H1 (cell line): ENCODE results near the gene TMEM17. TPM values are rescaled to one million over a fixed set of nuclear protein-coding genes. Genes with fewer than 3 reads are reported as not detected.

ENCODE experiments used
- CTCF ChIA-PET: fragments of 300-600 bp; sonication (Branson Sonifier 250); formaldehyde crosslinking; loops from one replicate; lab custom pipeline; 2021; ENCODE audit not compliant: partially characterized antibody; lab: Charles Lee
- POLR2A ChIA-PET: fragments of 300-600 bp; sonication (Branson Sonifier 250); formaldehyde crosslinking; loops from one replicate; lab custom pipeline; 2021; ENCODE audit warnings: inconsistent platforms; ENCODE audit not compliant: partially characterized antibody; lab: Charles Lee
- DNase-seq, 2 experiments: peaks; one replicate each; pipeline versions ENCODE4 v3.0.0 to v3.0.0-alpha.2; 2010 to 2022; ENCODE audit warnings: low spot score in 2 of 2, low read depth in 1 of 2, mixed read lengths in 1 of 2
- FAIRE-seq: peaks from 2 replicates; lab custom pipeline; 2011; peaks lifted over from hg19 to GRCh38; lab: Jason Lieb, UNC
- H2AFZ ChIP-seq: 2 replicates; pipeline ENCODE4 v1.8.1; 2012; ENCODE audit warnings: low read length, inconsistent platforms
- H2AK5ac ChIP-seq: 2 replicates; pipeline ENCODE4 v1.6.1; 2013; ENCODE audit warnings: low read depth, low read length
- H2BK120ac ChIP-seq: replicated peaks from 2 replicates; pipeline ENCODE3; 2013; ENCODE audit warnings: low read depth, low read length, inconsistent platforms
- H2BK12ac ChIP-seq: 2 replicates; pipeline ENCODE4 v1.6.1; 2013; ENCODE audit warnings: low read depth, low read length
- H2BK15ac ChIP-seq: 2 replicates; pipeline ENCODE4 v1.6.1; 2013; ENCODE audit warnings: low read length
- H2BK20ac ChIP-seq: 2 replicates; pipeline ENCODE4 v1.6.1; 2013; ENCODE audit warnings: low read length
- H2BK5ac ChIP-seq: 2 replicates; pipeline ENCODE4 v1.6.1; 2013; ENCODE audit warnings: low read depth, low read length
- H3K14ac ChIP-seq: 2 replicates; pipeline ENCODE4 v1.6.1; 2013; ENCODE audit warnings: inconsistent platforms; ENCODE audit not compliant: insufficient read length
- H3K18ac ChIP-seq: 2 replicates; pipeline ENCODE4 v1.6.1; 2013; ENCODE audit warnings: low read length; ENCODE audit errors: extremely low read depth
- H3K23ac ChIP-seq: 2 replicates; pipeline ENCODE4 v1.6.1; 2013; ENCODE audit warnings: inconsistent platforms; ENCODE audit not compliant: insufficient read length
- H3K23me2 ChIP-seq: 2 replicates; pipeline ENCODE4 v1.6.1; 2013; ENCODE audit warnings: low read depth, low read length
- H3K27ac ChIP-seq: 2 replicates; pipeline ENCODE4 v1.6.1; 2011; ENCODE audit warnings: low read depth, low read length, inconsistent platforms
- H3K27me3 ChIP-seq, 4 experiments: replicated peaks in 1 of 4; 1 replicate in 1 of 4; 2 replicates in 3 of 4; pipeline versions ENCODE4 v1.6.1 to v1.8.1; 2011 to 2013; ENCODE audit warnings: low read length in 3 of 4, mild to moderate bottlenecking in 3 of 4, inconsistent platforms in 2 of 4, mixed read lengths in 2 of 4, moderate library complexity in 1 of 4; ENCODE audit not compliant: control insufficient read depth in 3 of 4, insufficient read depth in 3 of 4; ENCODE audit errors: extremely low read depth in 1 of 4
- H3K36me3 ChIP-seq, 4 experiments: 2 replicates each; pipeline versions ENCODE4 v1.6.1 to v1.8.1; 2011 to 2013; ENCODE audit warnings: mild to moderate bottlenecking in 4 of 4, low read length in 3 of 4, moderate library complexity in 2 of 4, control low read depth in 1 of 4, inconsistent platforms in 1 of 4; ENCODE audit not compliant: insufficient read depth in 4 of 4, control insufficient read depth in 2 of 4
- H3K4ac ChIP-seq: replicated peaks from 2 replicates; pipeline ENCODE3; 2013; ENCODE audit warnings: low read length, low read depth, mixed read lengths, inconsistent platforms; ENCODE audit not compliant: insufficient read length
- H3K4me1 ChIP-seq, 4 experiments: replicated peaks in 1 of 4; 1 replicate in 1 of 4; 2 replicates in 3 of 4; pipeline versions ENCODE4 v1.6.1 to v1.8.1; 2011 to 2013; ENCODE audit warnings: low read length in 3 of 4, inconsistent platforms in 2 of 4, mixed read lengths in 1 of 4; ENCODE audit not compliant: insufficient read depth in 4 of 4, control insufficient read depth in 3 of 4
- H3K4me2 ChIP-seq, 2 experiments: 2 replicates each; pipeline versions ENCODE4 v1.6.1 to v1.8.1; 2011 to 2013; ENCODE audit warnings: low read depth in 2 of 2, low read length in 2 of 2, control low read depth in 1 of 2, inconsistent platforms in 1 of 2, mild to moderate bottlenecking in 1 of 2; ENCODE audit not compliant: insufficient read depth in 1 of 2
- H3K4me3 ChIP-seq, 4 experiments: fragments of 200-600, 300-600 bp in 1 of 4; sonication (generic), shearing (Covaris generic), sonication (Bioruptor Twin) in 1 of 4; 2 replicates each; pipeline versions ENCODE4 v1.5.1 to v1.8.1; 2011 to 2016; ENCODE audit warnings: low read length in 4 of 4, low read depth in 3 of 4, control low read depth in 2 of 4, inconsistent platforms in 2 of 4, mild to moderate bottlenecking in 2 of 4, mixed read lengths in 1 of 4, moderate library complexity in 1 of 4; ENCODE audit not compliant: insufficient read depth in 2 of 4; ENCODE audit errors: extremely low read depth in 1 of 4
- H3K56ac ChIP-seq: replicated peaks from 2 replicates; pipeline ENCODE3; 2013; ENCODE audit warnings: low read depth, mild to moderate bottlenecking, mixed read lengths, low read length, inconsistent platforms; ENCODE audit not compliant: insufficient read length
- H3K79me1 ChIP-seq: 2 replicates; pipeline ENCODE4 v1.6.1; 2013; ENCODE audit warnings: low read depth, low read length, control low read depth
- H3K79me2 ChIP-seq, 2 experiments: 2 replicates each; pipeline versions ENCODE4 v1.6.1 to v1.8.1; 2012 to 2013; ENCODE audit warnings: low read length in 2 of 2, mild to moderate bottlenecking in 2 of 2, inconsistent platforms in 1 of 2; ENCODE audit not compliant: insufficient read depth in 2 of 2, control insufficient read depth in 1 of 2
- H3K9ac ChIP-seq, 4 experiments: replicated peaks in 1 of 4; 1 replicate in 1 of 4; 2 replicates in 3 of 4; pipeline versions ENCODE4 v1.6.1 to v1.8.1; 2011 to 2013; ENCODE audit warnings: low read depth in 3 of 4, low read length in 3 of 4, control low read depth in 2 of 4, mild to moderate bottlenecking in 2 of 4, moderate library complexity in 2 of 4, inconsistent platforms in 1 of 4; ENCODE audit errors: extremely low read depth in 1 of 4
- H3K9me3 ChIP-seq, 2 experiments: 2 replicates each; pipeline versions ENCODE4 v1.6.1 to v1.8.1; 2012 to 2013; ENCODE audit warnings: mild to moderate bottlenecking in 2 of 2, moderate library complexity in 2 of 2, control low read depth in 1 of 2, inconsistent platforms in 1 of 2, low read depth in 1 of 2, low read length in 1 of 2, mixed read lengths in 1 of 2; ENCODE audit not compliant: insufficient read depth in 2 of 2
- H4K20me1 ChIP-seq, 2 experiments: replicated peaks in 1 of 2; 2 replicates each; pipeline versions ENCODE3 to v1.8.1; 2011 to 2013; ENCODE audit warnings: inconsistent platforms in 2 of 2, low read length in 2 of 2, mild to moderate bottlenecking in 1 of 2; ENCODE audit not compliant: insufficient read depth in 2 of 2, control insufficient read depth in 1 of 2
- H4K5ac ChIP-seq: 2 replicates; pipeline ENCODE4 v1.6.1; 2013; ENCODE audit warnings: low read length, low read depth, mixed read lengths, inconsistent platforms; ENCODE audit not compliant: insufficient read length
- H4K8ac ChIP-seq: 2 replicates; pipeline ENCODE4 v1.8.0; 2013; ENCODE audit warnings: mild to moderate bottlenecking, moderate library complexity, low read length, inconsistent platforms; ENCODE audit not compliant: insufficient read depth; ENCODE audit errors: extremely low read depth
- H4K91ac ChIP-seq: replicated peaks from 2 replicates; pipeline ENCODE3; 2013; ENCODE audit warnings: low read length, mixed read lengths, inconsistent platforms; ENCODE audit not compliant: insufficient read length
- ATF2 ChIP-seq: IDR thresholded peaks from 2 replicates; pipeline ENCODE4 v1.6.1; 2012; ENCODE audit warnings: low read length, inconsistent platforms
- CTCF ChIP-seq, 3 experiments: IDR thresholded peaks; 1 replicate in 2 of 3; 2 replicates in 1 of 3; pipeline versions ENCODE4 v1.5.1 to v1.6.1; 2011; ENCODE audit warnings: low read length in 3 of 3, mild to moderate bottlenecking in 3 of 3, inconsistent platforms in 2 of 3, low read depth in 1 of 3, moderate library complexity in 1 of 3; ENCODE audit not compliant: insufficient read depth in 1 of 3; ENCODE audit errors: control extremely low read depth in 1 of 3
- EZH2 ChIP-seq: fragments of 200-600 bp; sonication (generic); IDR thresholded peaks from 2 replicates; pipeline ENCODE4 v1.7.1; 2012; ENCODE audit warnings: low read depth, mild to moderate bottlenecking, moderate library complexity, low read length, inconsistent platforms; ENCODE audit not compliant: severe bottlenecking
- HDAC2 ChIP-seq, 2 experiments: fragments of 300-600 bp in 1 of 2; sonication (generic) in 1 of 2; IDR thresholded peaks; 2 replicates each; pipeline ENCODE4 v1.6.1; 2011 to 2012; ENCODE audit warnings: low read depth in 2 of 2, low read length in 2 of 2, mild to moderate bottlenecking in 2 of 2, moderate library complexity in 2 of 2, borderline replicate concordance in 1 of 2, inconsistent platforms in 1 of 2
- KDM1A ChIP-seq: fragments of 200-600, 300-600 bp; sonication (generic); IDR thresholded peaks from 2 replicates; pipeline ENCODE4 v1.7.1; 2016; ENCODE audit warnings: mild to moderate bottlenecking, low read length, borderline replicate concordance
- KDM5A ChIP-seq: fragments of 200-600 bp; IDR thresholded peaks from 2 replicates; pipeline ENCODE4 v1.7.1; 2012; ENCODE audit warnings: mild to moderate bottlenecking, low read length, inconsistent platforms, mixed read lengths
- RFX5 ChIP-seq: IDR thresholded peaks from 2 replicates; pipeline ENCODE4 v1.6.1; 2011; ENCODE audit warnings: low read depth, low read length, improper control_type of control experiment, borderline replicate concordance
- SP2 ChIP-seq: IDR thresholded peaks from 2 replicates; pipeline ENCODE4 v1.6.1; 2012; ENCODE audit warnings: mild to moderate bottlenecking, low read length, inconsistent platforms
- WGBS, 2 experiments: shearing (Covaris generic) in 1 of 2; methylation state at CpG; one replicate each; pipeline versions ENCODE4 v1.1.6 to v1.1.7; 2013 to 2015; ENCODE audit warnings: low lambda C conversion rate in 2 of 2, mixed read lengths in 2 of 2, inconsistent platforms in 1 of 2, low coverage in 1 of 2, missing lambda C conversion rate in 1 of 2; ENCODE audit not compliant: insufficient replicate concordance in 2 of 2, insufficient coverage in 1 of 2, insufficient read length in 1 of 2; ENCODE audit errors: extremely low coverage in 1 of 2, missing lambda C conversion rate in 1 of 2; 5-methylcytosine and 5-hydroxymethylcytosine counted together
- polyA plus RNA-seq, 7 experiments: library from polyadenylated mRNA; depleted of rRNA in 3 of 7; stranded (reverse) in 5 of 7; unstranded in 2 of 7; fragments of >200 nt in 5 of 7; fragments of 200-250 nt in 2 of 7; gene quantifications; 1 replicate in 5 of 7; 2 replicates in 1 of 7; 4 replicates in 1 of 7; pipeline versions ENCODE4 v1.2.1 to v1.2.3, GENCODE V29; 2011 to 2013; ENCODE audit warnings: missing spikeins in 2 of 7, mixed read lengths in 2 of 7
- total RNA-seq: library from RNA; stranded (reverse); fragmentation: NEBNext Ultra II Directional; extraction: Animal tissue kit (Norgen Biotek cat#: 25700); gene quantifications from 2 replicates; pipeline ENCODE4 v1.2.1, GENCODE V29; 2021
- TF ChIP-seq, protein P1 (sequence below): IDR thresholded peaks from 2 replicates; pipeline ENCODE4 v1.6.1; 2012; ENCODE audit warnings: inconsistent platforms

TMEM17 gene
- total and polyA plus RNA-seq, 2 of the 8 experiments (the other 6 are each of a cell fraction or from before 2014, with no cell fraction given) = 0.69 to 1.2 TPM

DNA sequence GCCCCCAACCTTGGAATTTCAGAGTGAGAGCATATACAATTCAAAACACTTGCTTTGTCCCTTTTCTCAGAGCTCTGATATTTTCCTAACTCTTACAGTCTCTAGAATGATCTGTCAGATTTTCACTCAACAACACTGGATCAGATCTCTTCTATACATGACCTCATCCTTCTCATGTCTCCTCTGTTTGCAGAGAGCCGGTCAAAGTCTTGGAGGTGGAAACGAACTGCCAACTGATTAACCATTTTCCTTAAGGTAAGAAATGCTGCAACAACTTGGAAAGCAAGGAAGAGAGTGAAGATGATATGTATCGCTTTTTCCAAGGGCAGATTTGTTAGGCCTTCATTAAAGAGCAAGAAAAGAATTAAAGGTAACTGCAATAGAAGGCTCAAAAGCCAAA lies 4.9 kb downstream of the TMEM17 start:
- no peak for FAIRE-seq
- no peak overlapping the region for H2AFZ ChIP-seq
- H2BK5ac ChIP-seq = no peak overlapping the region
- TF ChIP-seq RFX5 (no peak), SP2 (no peak), KDM1A (no peak), CTCF (IDR thresholded peaks at IDR 0.05; ENCODE audit: control extremely low read depth in 1 of 3, insufficient read depth in 1 of 3, low read depth in 1 of 3, low read length in 3 of 3) (no peak), EZH2 (no peak), KDM5A (no peak), HDAC2 (IDR thresholded peaks at IDR 0.05; ENCODE audit: borderline replicate concordance in 1 of 2, low read depth in 2 of 2, low read length in 2 of 2) (no peak), ATF2 (no peak)
- TF ChIP-seq, protein P1, sequence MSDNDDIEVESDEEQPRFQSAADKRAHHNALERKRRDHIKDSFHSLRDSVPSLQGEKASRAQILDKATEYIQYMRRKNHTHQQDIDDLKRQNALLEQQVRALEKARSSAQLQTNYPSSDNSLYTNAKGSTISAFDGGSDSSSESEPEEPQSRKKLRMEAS = no peak

More for the DNA sequence above, 4.9 kb downstream of the TMEM17 start:
- Histone ChIP-seq H3K9ac (no peak overlapping the region), H3K27ac (no peak overlapping the region), H4K91ac (no peak overlapping the region), H3K9me3 (no peaks in the 10 kb centered on the region), H3K27me3 (no peaks in the 10 kb centered on the region), H3K4me3 (no peak overlapping the region), H2BK20ac (no peak overlapping the region), H2BK15ac (no peak overlapping the region), H4K5ac (no peak overlapping the region), H3K4me1 (peaks cover 0 to 3% (median 0%) of the 10 kb centered on the region in 4 experiments; a peak in 1 of 7 replicates), H3K4me2 (no peak overlapping the region), H4K20me1 (no peaks in the 10 kb centered on the region), H3K36me3 (no peaks in the 10 kb centered on the region), H3K56ac (no peak overlapping the region), H3K79me1 (no peaks in the 10 kb centered on the region), H2BK120ac (no peak overlapping the region), H3K23me2 (no peaks in the 10 kb centered on the region), H3K18ac (no peak overlapping the region), H3K14ac (no peak overlapping the region), H4K8ac (no peak overlapping the region), H2BK12ac (no peak overlapping the region), H2AK5ac (no peak overlapping the region), H3K79me2 (no peaks in the 10 kb centered on the region), H3K4ac (no peak overlapping the region), H3K23ac (no peak overlapping the region)
- ChIA-PET POLR2A (no interaction called here), CTCF (no interaction called here)
- no peak for DNase-seq
- 97% methylated on average over 3 of the region's 3 CpGs; no CpG with 5 or more reads in 1 of the 2 experiments for WGBS, 2 experiments
